ENCODE results near the gene POU2AF1. TPM values are rescaled to one million over a fixed set of nuclear protein-coding genes. Genes with fewer than 3 reads are reported as not detected.

POU2AF1 gene
- total RNA-seq, 1 experiment from 2014 or later, result not detected

- Mint-ChIP-seq H3K4me3 (ENCODE audit: low read depth, unreplicated experiment) (no peak overlapping the region), H3K27me3 (ENCODE audit: unreplicated experiment) (no peaks in the 10 kb centered on the region), H3K27ac (ENCODE audit: unreplicated experiment) (no peak overlapping the region), H3K4me1 (ENCODE audit: low read depth, unreplicated experiment) (no peaks in the 10 kb centered on the region), H3K9me3 (ENCODE audit: low read depth, unreplicated experiment) (no peaks in the 10 kb centered on the region), H3K36me3 (ENCODE audit: insufficient read depth, unreplicated experiment) (no peaks in the 10 kb centered on the region)
- TF ChIP-seq, protein P1, sequence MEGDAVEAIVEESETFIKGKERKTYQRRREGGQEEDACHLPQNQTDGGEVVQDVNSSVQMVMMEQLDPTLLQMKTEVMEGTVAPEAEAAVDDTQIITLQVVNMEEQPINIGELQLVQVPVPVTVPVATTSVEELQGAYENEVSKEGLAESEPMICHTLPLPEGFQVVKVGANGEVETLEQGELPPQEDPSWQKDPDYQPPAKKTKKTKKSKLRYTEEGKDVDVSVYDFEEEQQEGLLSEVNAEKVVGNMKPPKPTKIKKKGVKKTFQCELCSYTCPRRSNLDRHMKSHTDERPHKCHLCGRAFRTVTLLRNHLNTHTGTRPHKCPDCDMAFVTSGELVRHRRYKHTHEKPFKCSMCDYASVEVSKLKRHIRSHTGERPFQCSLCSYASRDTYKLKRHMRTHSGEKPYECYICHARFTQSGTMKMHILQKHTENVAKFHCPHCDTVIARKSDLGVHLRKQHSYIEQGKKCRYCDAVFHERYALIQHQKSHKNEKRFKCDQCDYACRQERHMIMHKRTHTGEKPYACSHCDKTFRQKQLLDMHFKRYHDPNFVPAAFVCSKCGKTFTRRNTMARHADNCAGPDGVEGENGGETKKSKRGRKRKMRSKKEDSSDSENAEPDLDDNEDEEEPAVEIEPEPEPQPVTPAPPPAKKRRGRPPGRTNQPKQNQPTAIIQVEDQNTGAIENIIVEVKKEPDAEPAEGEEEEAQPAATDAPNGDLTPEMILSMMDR (IDR thresholded peaks at IDR 0.05; ENCODE audit: unreplicated experiment), result no peak
- no TSS peak for BruUV-seq (replicated peaks)
- intact Hi-C loops (cut with micrococcal nuclease; ENCODE audit: unreplicated experiment), result no loop called here
- CTCF ChIA-PET, result no interaction called here
- no peak for DNase-seq
These were observed 594 bp upstream of the POU2AF1 start for GRCh38 chr11:111379602-111380136.

- TF ChIP-seq, protein P1 (IDR thresholded peaks at IDR 0.05; ENCODE audit: unreplicated experiment), result no peak
- Mint-ChIP-seq H3K36me3 (ENCODE audit: insufficient read depth, unreplicated experiment) (no peaks in the 10 kb centered on the region), H3K4me3 (ENCODE audit: low read depth, unreplicated experiment) (no peak overlapping the region), H3K27ac (ENCODE audit: unreplicated experiment) (no peak overlapping the region), H3K27me3 (ENCODE audit: unreplicated experiment) (no peaks in the 10 kb centered on the region), H3K4me1 (ENCODE audit: low read depth, unreplicated experiment) (no peaks in the 10 kb centered on the region), H3K9me3 (ENCODE audit: low read depth, unreplicated experiment) (no peaks in the 10 kb centered on the region)
- BruUV-seq (replicated peaks), result no TSS peak
- intact Hi-C loops (cut with micrococcal nuclease; ENCODE audit: unreplicated experiment), result no loop called here
- CTCF ChIA-PET, result no interaction called here
- DNase-seq, result no peak
These were observed 752 bp downstream of the POU2AF1 start for GRCh38 chr11:111378185-111378860.

GRCh38 chr11:111376181-111376871, 2.7 kb downstream of the POU2AF1 start:
- intact Hi-C loops (cut with micrococcal nuclease; ENCODE audit: unreplicated experiment), result no loop called here
- TF ChIP-seq, protein P1 (IDR thresholded peaks at IDR 0.05; ENCODE audit: unreplicated experiment), result no peak
- H3K4me3 Mint-ChIP-seq (ENCODE audit: low read depth, unreplicated experiment), result no peak overlapping the region
- DNase-seq, result no peak
- no peaks in the 10 kb centered on the region for H3K9me3 Mint-ChIP-seq (ENCODE audit: low read depth, unreplicated experiment)
- H3K36me3 Mint-ChIP-seq (ENCODE audit: insufficient read depth, unreplicated experiment), result no peaks in the 10 kb centered on the region
- no peak overlapping the region for H3K27ac Mint-ChIP-seq (ENCODE audit: unreplicated experiment)
- H3K27me3 Mint-ChIP-seq (ENCODE audit: unreplicated experiment), result no peaks in the 10 kb centered on the region
- no peaks in the 10 kb centered on the region for H3K4me1 Mint-ChIP-seq (ENCODE audit: low read depth, unreplicated experiment)
- no TSS peak for BruUV-seq (replicated peaks)
- CTCF ChIA-PET, result no interaction called here

- Mint-ChIP-seq H3K36me3 (ENCODE audit: insufficient read depth, unreplicated experiment) (no peaks in the 10 kb centered on the region), H3K4me1 (ENCODE audit: low read depth, unreplicated experiment) (no peaks in the 10 kb centered on the region), H3K9me3 (ENCODE audit: low read depth, unreplicated experiment) (no peaks in the 10 kb centered on the region), H3K4me3 (ENCODE audit: low read depth, unreplicated experiment) (no peak overlapping the region), H3K27ac (ENCODE audit: unreplicated experiment) (no peak overlapping the region), H3K27me3 (ENCODE audit: unreplicated experiment) (no peaks in the 10 kb centered on the region)
- CTCF ChIA-PET, result no interaction called here
- intact Hi-C loops (cut with micrococcal nuclease; ENCODE audit: unreplicated experiment), result no loop called here
- no peak for DNase-seq
- BruUV-seq (replicated peaks), result no TSS peak
- TF ChIP-seq, protein P1 (IDR thresholded peaks at IDR 0.05; ENCODE audit: unreplicated experiment), result no peak
These were observed 5.5 kb downstream of the POU2AF1 start for GRCh38 chr11:111373590-111373989.
